ES-I3 (cell line): ENCODE data around the gene NOXO1.
"Not testable (repeated sequence)": the region's sequence is repeated elsewhere in the genome, so short reads cannot be mapped to it uniquely, and the experiment has no call there.

Experiments
- H3K36me3 ChIP-seq: 2 replicates; pipeline ENCODE4 v1.6.1; 2013; ENCODE audit warnings: mild to moderate bottlenecking, low read length, control low read depth, moderate library complexity; ENCODE audit not compliant: insufficient read depth
- H3K4me1 ChIP-seq: 2 replicates; pipeline ENCODE4 v1.6.1; 2013; ENCODE audit warnings: mild to moderate bottlenecking, control low read depth, low read length; ENCODE audit not compliant: insufficient read depth
- H3K9ac ChIP-seq: 2 replicates; pipeline ENCODE4 v1.6.1; 2013; ENCODE audit warnings: low read depth, mild to moderate bottlenecking, low read length, moderate library complexity
- H3K9me3 ChIP-seq: 2 replicates; pipeline ENCODE4 v1.6.1; 2013; ENCODE audit warnings: mild to moderate bottlenecking, low read length, moderate library complexity; ENCODE audit not compliant: control insufficient read depth, insufficient read depth

NOXO1 gene

GRCh38 chr16:1946495-1947368, 34.5 kb downstream of the NOXO1 start:
- no peak overlapping the region for H3K9ac ChIP-seq
- no peaks in the 10 kb centered on the region for H3K9me3 ChIP-seq
- H3K36me3 ChIP-seq: no peaks in the 10 kb centered on the region
- H3K4me1 ChIP-seq: peaks cover 4% of the 10 kb centered on the region; the same call in 1 of the 2 replicates

GRCh38 chr16:1945559-1946391, 35.5 kb downstream of the NOXO1 start:
- Histone ChIP-seq H3K9ac (no peak overlapping the region), H3K4me1 (peaks cover 4% of the 10 kb centered on the region; the same call in 1 of the 2 replicates), H3K36me3 (no peaks in the 10 kb centered on the region), H3K9me3 (no peaks in the 10 kb centered on the region)

GRCh38 chr16:1944612-1945199, 36.6 kb downstream of the NOXO1 start:
- H3K4me1 ChIP-seq: peaks cover 4% of the 10 kb centered on the region; the same call in 1 of the 2 replicates
- no peak overlapping the region for H3K9ac ChIP-seq
- no peaks in the 10 kb centered on the region for H3K9me3 ChIP-seq
- H3K36me3 ChIP-seq: peaks cover 3% of the 10 kb centered on the region; the same call in 1 of the 2 replicates

GRCh38 chr16:1942810-1943726, 38.2 kb downstream of the NOXO1 start, which contains the start of gene MSRB1:
MSRB1 (minus strand) TSS chr16:1943199; CDS start chr16:1943156, 43 bp downstream.
- Histone ChIP-seq H3K36me3 (peaks cover 5% of the 10 kb centered on the region; the same call in 1 of the 2 replicates), H3K9me3 (no peaks in the 10 kb centered on the region), H3K4me1 (peaks cover 4% of the 10 kb centered on the region; the same call in 1 of the 2 replicates), H3K9ac (peak within 1 kb of the TSS; percentile 80)

- Histone ChIP-seq H3K36me3 (peaks cover 5% of the 10 kb centered on the region; the same call in 1 of the 2 replicates), H3K4me1 (peaks cover 4% of the 10 kb centered on the region; the same call in 1 of the 2 replicates), H3K9me3 (no peaks in the 10 kb centered on the region), H3K9ac (peak overlapping the region; percentile 80; the same call in 1 of the 2 replicates)
Observed at GRCh38 chr16:1942047-1942809, 39.0 kb downstream of the NOXO1 start.

- Histone ChIP-seq H3K4me1 (peaks cover 4% of the 10 kb centered on the region; the same call in 1 of the 2 replicates), H3K36me3 (peaks cover 5% of the 10 kb centered on the region; the same call in 1 of the 2 replicates), H3K9me3 (no peaks in the 10 kb centered on the region), H3K9ac (peak overlapping the region; percentile 29; the same call in 1 of the 2 replicates)
Observed at GRCh38 chr16:1941162-1942046, 39.9 kb downstream of the NOXO1 start.

GRCh38 chr16:1940273-1941161, 40.8 kb downstream of the NOXO1 start:
- peaks cover 4% of the 10 kb centered on the region; the same call in 1 of the 2 replicates for H3K4me1 ChIP-seq
- H3K9me3 ChIP-seq: no peaks in the 10 kb centered on the region
- no peak overlapping the region for H3K9ac ChIP-seq
- H3K36me3 ChIP-seq: peaks cover 5% of the 10 kb centered on the region; the same call in 1 of the 2 replicates

GRCh38 chr16:1939833-1940232, 41.4 kb downstream of the NOXO1 start:
- H3K9ac ChIP-seq, H3K9me3 ChIP-seq, H3K4me1 ChIP-seq, H3K36me3 ChIP-seq: not testable (repeated sequence)

GRCh38 chr16:1938910-1939309, 42.4 kb downstream of the NOXO1 start:
- peaks cover 5% of the 10 kb centered on the region; the same call in 1 of the 2 replicates for H3K36me3 ChIP-seq
- H3K9me3 ChIP-seq: no peaks in the 10 kb centered on the region
- no peak overlapping the region for H3K9ac ChIP-seq
- peaks cover 4% of the 10 kb centered on the region; the same call in 1 of the 2 replicates for H3K4me1 ChIP-seq

- H3K36me3 ChIP-seq: peaks cover 5% of the 10 kb centered on the region; the same call in 1 of the 2 replicates
- no peak overlapping the region for H3K9ac ChIP-seq
- peaks cover 4% of the 10 kb centered on the region; the same call in 1 of the 2 replicates for H3K4me1 ChIP-seq
- H3K9me3 ChIP-seq: no peaks in the 10 kb centered on the region
Observed at GRCh38 chr16:1938316-1938715, 43.0 kb downstream of the NOXO1 start.

GRCh38 chr16:1936945-1937479, 44.3 kb downstream of the NOXO1 start:
- Histone ChIP-seq H3K4me1 (peaks cover 4% of the 10 kb centered on the region; the same call in 1 of the 2 replicates), H3K36me3 (peaks cover 5% of the 10 kb centered on the region; the same call in 1 of the 2 replicates), H3K9ac (no peak overlapping the region), H3K9me3 (no peaks in the 10 kb centered on the region)
